Activated CD4-positive, alpha-beta T cell treated with anti-CD3 and anti-CD28 coated beads, Interleukin-2, amount 50 U/mL, for 4 hours (primary cell): ENCODE measurements around the gene CYB5B.

ENCODE experiments used
- DNase-seq, 2 experiments: peaks; one replicate each; pipeline ENCODE4 v3.0.0-alpha.2; 2020

CYB5B gene

GRCh38 chr16:69490707-69491324, 66.4 kb downstream of the CYB5B start:
- DNase-seq = no peak

- DNase-seq = peak; percentile 18 to 20
Measured at GRCh38 chr16:69494991-69495392, 70.6 kb downstream of the CYB5B start.

- DNase-seq = no peak
Measured at GRCh38 chr16:69495821-69496220, 71.4 kb downstream of the CYB5B start.

GRCh38 chr16:69496376-69496775, 72.0 kb downstream of the CYB5B start:
- no peak for DNase-seq

- DNase-seq = no peak
Measured at GRCh38 chr16:69496896-69497295, 72.5 kb downstream of the CYB5B start.

- DNase-seq = no peak
Measured at GRCh38 chr16:69497876-69498596, 73.6 kb downstream of the CYB5B start.

- no peak for DNase-seq
Measured at GRCh38 chr16:69498926-69499325, 74.5 kb downstream of the CYB5B start.

GRCh38 chr16:69499541-69500230, 75.3 kb downstream of the CYB5B start:
- no peak for DNase-seq

- no peak for DNase-seq
Measured at GRCh38 chr16:69500496-69500895, 76.1 kb downstream of the CYB5B start.

- no peak for DNase-seq
Measured at GRCh38 chr16:69501956-69502745, 77.7 kb downstream of the CYB5B start.

GRCh38 chr16:69503244-69503643, 78.8 kb downstream of the CYB5B start:
- no peak for DNase-seq

- no peak for DNase-seq
Measured at GRCh38 chr16:69508033-69508755, 83.8 kb downstream of the CYB5B start.

GRCh38 chr16:69509125-69509524, 84.7 kb downstream of the CYB5B start:
- no peak for DNase-seq

GRCh38 chr16:69511651-69512050, 87.2 kb downstream of the CYB5B start:
- no peak for DNase-seq

GRCh38 chr16:69513180-69513966, 89.0 kb downstream of the CYB5B start:
- DNase-seq = no peak

- DNase-seq = no peak
Measured at GRCh38 chr16:69514356-69514755, 89.9 kb downstream of the CYB5B start.
